Kidney (tissue), 14 donors: ENCODE data around the gene KCNQ5. TPM values are rescaled to one million over a fixed set of nuclear protein-coding genes. Genes with fewer than 3 reads are reported as not detected.

ENCODE experiments used
- DNase-seq, 5 donors: peaks; one replicate each; pipeline ENCODE4 v3.0.0-alpha.2; 2013 to 2020
- FAIRE-seq: peaks from 2 replicates; lab custom pipeline; 2012; peaks lifted over from hg19 to GRCh38; lab: Jason Lieb, UNC
- H3K27ac ChIP-seq, 2 donors: one replicate each; pipeline ENCODE4 v1.7.0; 2013; ENCODE audit warnings: low read depth in 2 of 2, low read length in 2 of 2, inconsistent platforms in 1 of 2
- H3K27me3 ChIP-seq: one replicate; pipeline ENCODE4 v1.7.1; 2013; ENCODE audit warnings: low read length, inconsistent platforms; ENCODE audit not compliant: control insufficient read depth, insufficient read depth
- H3K36me3 ChIP-seq, 3 donors: one replicate each; pipeline versions ENCODE4 v1.7.0 to v1.7.1; 2013; ENCODE audit warnings: low read length in 3 of 3, control low read depth in 1 of 3, inconsistent platforms in 1 of 3; ENCODE audit not compliant: insufficient read depth in 3 of 3, control insufficient read depth in 2 of 3
- H3K4me1 ChIP-seq, 3 donors: one replicate each; pipeline versions ENCODE4 v1.7.0 to v1.7.1; 2013; ENCODE audit warnings: low read length in 3 of 3, inconsistent platforms in 1 of 3, low read depth in 1 of 3; ENCODE audit not compliant: control insufficient read depth in 2 of 3, insufficient read depth in 2 of 3
- H3K4me3 ChIP-seq, 3 donors: one replicate each; pipeline versions ENCODE4 v1.7.0 to v1.8.1; 2013; ENCODE audit warnings: low read length in 3 of 3, control low read depth in 1 of 3, inconsistent platforms in 1 of 3
- H3K9ac ChIP-seq, 3 donors: one replicate each; pipeline versions ENCODE4 v1.7.0 to v1.7.1; 2013; ENCODE audit warnings: low read length in 3 of 3, control low read depth in 1 of 3, inconsistent platforms in 1 of 3
- H3K9me3 ChIP-seq, 3 donors: one replicate each; pipeline versions ENCODE4 v1.7.0 to v1.7.1; 2013; ENCODE audit warnings: low read length in 3 of 3, control low read depth in 1 of 3, inconsistent platforms in 1 of 3; ENCODE audit not compliant: control insufficient read depth in 2 of 3, insufficient read depth in 1 of 3
- intact Hi-C: fragments of 100-400 bp; cut with DNase I; formaldehyde crosslinking; loops from one replicate; pipeline ENCODE4 v1.11.1; 2022
- polyA plus RNA-seq: library from polyadenylated mRNA; stranded (reverse); fragments of 350-450 nt; fragmentation: Illumina TruSeq; extraction: RNeasy Lipid Tissue Mini Kit (QIAGEN cat#74804); gene quantifications from one replicate; pipeline ENCODE4 v1.2.3, GENCODE V29; 2014; ENCODE audit warnings: low read depth, low replicate concordance; ENCODE audit not compliant: insufficient read depth
- total RNA-seq: library from RNA; stranded (reverse); fragmentation: NEBNext Ultra II Directional; extraction: Animal tissue kit (Norgen Biotek cat#: 25700); gene quantifications from one replicate; pipeline ENCODE4 v1.2.1, GENCODE V29; 2021
- TF ChIP-seq, protein P1 (sequence below): IDR thresholded peaks from 3 replicates; pipeline ENCODE4 v1.5.1; 2012; ENCODE audit warnings: mild to moderate bottlenecking, moderate library complexity, borderline replicate concordance; ENCODE audit not compliant: insufficient read depth; ENCODE audit errors: extremely low read depth
- donor health status: control.
- donor health status: control.
- donor health status: control.
- donor health status: control.
- donor health status: control.
- donor health status: DM: yes; HTN: yes; CAD: no.
- donor health status: Normal renal cell carcinoma (clear cell type).

The KCNQ5 gene
- total and polyA plus RNA-seq, 2 donors from 2014 or later: 0.50 TPM; not detected in 1

DNA sequence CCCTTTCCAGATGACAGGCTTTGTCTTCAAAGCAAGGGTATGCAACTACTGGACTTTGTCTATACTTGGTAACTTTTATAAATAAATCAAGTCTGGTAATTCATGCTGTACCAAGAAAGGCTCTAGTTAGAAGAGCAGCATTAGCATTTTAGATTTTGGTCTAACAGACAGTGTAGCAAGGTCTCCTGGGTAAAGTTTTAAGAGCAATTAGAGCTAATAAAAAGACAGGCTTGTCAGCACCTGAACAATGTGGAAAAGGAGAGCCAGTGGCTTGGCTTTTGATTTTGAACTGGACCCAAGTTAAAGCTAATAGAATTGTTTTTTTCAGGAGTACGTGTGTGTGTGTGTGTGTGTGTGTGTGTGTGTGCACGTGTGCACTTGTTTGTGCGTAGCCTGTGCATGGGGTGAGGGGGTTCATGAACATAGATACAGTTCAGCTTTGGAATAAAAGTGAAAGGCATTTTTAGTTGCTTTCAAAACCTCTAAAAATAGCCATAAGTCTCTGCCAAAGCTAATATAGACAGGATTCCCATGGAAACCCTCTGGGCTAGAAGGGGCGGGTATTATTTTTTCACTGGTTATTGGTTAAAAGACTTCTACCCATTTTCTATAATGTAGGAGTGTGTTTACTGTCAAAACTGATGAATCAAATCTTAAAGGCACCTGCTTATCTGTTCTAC, 138.4 kb downstream of the KCNQ5 start:
- no peaks in the 10 kb centered on the region for H3K36me3 ChIP-seq
- FAIRE-seq: no peak
- TF ChIP-seq, protein P1, sequence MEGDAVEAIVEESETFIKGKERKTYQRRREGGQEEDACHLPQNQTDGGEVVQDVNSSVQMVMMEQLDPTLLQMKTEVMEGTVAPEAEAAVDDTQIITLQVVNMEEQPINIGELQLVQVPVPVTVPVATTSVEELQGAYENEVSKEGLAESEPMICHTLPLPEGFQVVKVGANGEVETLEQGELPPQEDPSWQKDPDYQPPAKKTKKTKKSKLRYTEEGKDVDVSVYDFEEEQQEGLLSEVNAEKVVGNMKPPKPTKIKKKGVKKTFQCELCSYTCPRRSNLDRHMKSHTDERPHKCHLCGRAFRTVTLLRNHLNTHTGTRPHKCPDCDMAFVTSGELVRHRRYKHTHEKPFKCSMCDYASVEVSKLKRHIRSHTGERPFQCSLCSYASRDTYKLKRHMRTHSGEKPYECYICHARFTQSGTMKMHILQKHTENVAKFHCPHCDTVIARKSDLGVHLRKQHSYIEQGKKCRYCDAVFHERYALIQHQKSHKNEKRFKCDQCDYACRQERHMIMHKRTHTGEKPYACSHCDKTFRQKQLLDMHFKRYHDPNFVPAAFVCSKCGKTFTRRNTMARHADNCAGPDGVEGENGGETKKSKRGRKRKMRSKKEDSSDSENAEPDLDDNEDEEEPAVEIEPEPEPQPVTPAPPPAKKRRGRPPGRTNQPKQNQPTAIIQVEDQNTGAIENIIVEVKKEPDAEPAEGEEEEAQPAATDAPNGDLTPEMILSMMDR: no peak

DNA sequence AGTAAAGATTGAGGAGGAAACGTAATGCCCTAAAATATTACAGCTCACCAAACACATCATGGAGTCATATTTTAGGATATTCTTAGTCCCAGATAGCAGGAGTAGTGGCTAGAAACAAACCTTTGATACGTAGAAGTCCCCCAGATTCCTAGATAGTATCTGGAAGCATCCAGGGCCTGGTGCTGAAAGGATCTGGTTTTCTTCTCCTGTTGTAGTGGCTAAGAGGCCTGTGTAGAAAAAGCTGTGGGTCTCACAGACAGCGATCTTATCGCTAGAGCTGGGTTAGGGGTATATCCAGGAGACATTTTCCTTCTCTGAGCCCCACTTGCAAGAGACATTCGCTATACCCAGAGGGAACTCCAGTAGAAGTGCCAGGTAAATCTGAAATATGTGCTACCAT, 139.9 kb downstream of the KCNQ5 start:
- TF ChIP-seq, protein P1: no peak
- peak in 1 of 5 donors; percentile 6 for DNase-seq
- no peaks in the 10 kb centered on the region for H3K9me3 ChIP-seq

More for the DNA sequence above, 138.4 kb downstream of the KCNQ5 start:
- peak in 1 of 5 donors; percentile 15 for DNase-seq
- Histone ChIP-seq H3K27me3 (no peaks in the 10 kb centered on the region), H3K4me3 (no peak overlapping the region), H3K9ac (no peak overlapping the region), H3K4me1 (no peaks in the 10 kb centered on the region), H3K27ac (no peak overlapping the region), H3K9me3 (no peaks in the 10 kb centered on the region)
- intact Hi-C loops: no loop called here

DNA sequence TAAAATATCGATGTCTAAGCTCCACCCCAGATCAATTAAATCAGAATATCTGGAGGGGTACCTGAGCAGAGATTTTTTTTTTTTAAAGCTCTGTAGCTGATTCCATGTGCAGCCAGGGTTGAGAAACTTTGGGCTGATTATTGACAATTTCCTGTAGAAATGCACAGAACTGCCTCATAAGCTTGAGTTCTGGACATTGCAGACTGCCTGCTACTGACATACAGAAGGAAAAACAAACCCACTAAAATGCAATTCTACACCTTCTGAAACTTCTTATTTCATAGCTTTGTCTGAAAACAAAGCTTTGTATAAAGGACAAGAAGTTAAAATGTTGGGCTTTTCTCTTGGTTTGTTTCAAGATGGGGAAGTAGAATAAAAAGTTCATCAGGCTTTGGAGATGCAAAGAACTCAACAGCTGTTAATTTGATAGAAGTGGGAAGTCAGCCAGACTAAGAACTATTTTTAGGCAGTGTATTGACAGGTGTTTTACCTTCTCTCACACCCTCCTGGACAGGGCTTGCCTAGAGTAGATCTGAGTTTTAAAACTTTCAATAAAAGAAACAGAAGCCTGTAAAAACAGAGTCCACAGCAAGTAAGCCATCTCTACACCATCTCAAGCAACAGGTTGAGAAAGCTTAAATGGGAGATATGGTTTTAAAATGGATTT, 147.7 kb downstream of the KCNQ5 start:
- TF ChIP-seq, protein P1: no peak

More for the DNA sequence above, 139.9 kb downstream of the KCNQ5 start:
- Histone ChIP-seq H3K4me3 (no peak overlapping the region), H3K4me1 (no peaks in the 10 kb centered on the region), H3K9ac (no peak overlapping the region), H3K27ac (no peak overlapping the region), H3K27me3 (no peaks in the 10 kb centered on the region), H3K36me3 (no peaks in the 10 kb centered on the region)
- FAIRE-seq: no peak
- intact Hi-C loops: no loop called here

More for the DNA sequence above, 147.7 kb downstream of the KCNQ5 start:
- Histone ChIP-seq H3K27ac (no peak overlapping the region), H3K27me3 (no peaks in the 10 kb centered on the region), H3K9me3 (no peaks in the 10 kb centered on the region), H3K36me3 (no peaks in the 10 kb centered on the region), H3K4me3 (no peak overlapping the region), H3K9ac (no peak overlapping the region), H3K4me1 (no peaks in the 10 kb centered on the region)
- FAIRE-seq (no peak), DNase-seq (no peak)
- intact Hi-C loops: no loop called here
